ENCODE data around the gene SNAP23. TPM values are rescaled to one million over a fixed set of nuclear protein-coding genes. Genes with fewer than 3 reads are reported as not detected.

SNAP23 gene
- total RNA-seq, 4 donors from 2014 or later = 64.4 to 80.9 (median 66.8) TPM

- Histone ChIP-seq H3K27ac (no peak overlapping the region), H3K9me3 (no peaks in the 10 kb centered on the region), H3K4me3 (no peak overlapping the region), H3K36me3 (peaks cover 0 to 54% (median 0%) of the 10 kb centered on the region in 3 donors), H3K4me1 (no peaks in the 10 kb centered on the region), H3K27me3 (no peaks in the 10 kb centered on the region)
- TF ChIP-seq CTCF (IDR thresholded peaks at IDR 0.05) (no peak), POLR2A (IDR thresholded peaks at IDR 0.05) (no peak)
- DNase-seq = no peak
These were observed 37.8 kb downstream of the SNAP23 start for GRCh38 chr15:42533246-42533645.

GRCh38 chr15:42544853-42545629, 49.6 kb downstream of the SNAP23 start:
- Histone ChIP-seq H3K4me3 (no peak overlapping the region), H3K9me3 (no peaks in the 10 kb centered on the region), H3K36me3 (peaks cover 0 to 44% (median 0%) of the 10 kb centered on the region in 3 donors), H3K4me1 (peaks cover 0 to 27% (median 6%) of the 10 kb centered on the region in 4 donors), H3K27ac (no peak overlapping the region), H3K27me3 (no peaks in the 10 kb centered on the region)
- DNase-seq = no peak
- TF ChIP-seq CTCF (IDR thresholded peaks at IDR 0.05) = no peak
- TF ChIP-seq POLR2A (IDR thresholded peaks at IDR 0.05) = no peak

GRCh38 chr15:42547918-42548248, 52.4 kb downstream of the SNAP23 start:
- peaks cover 0 to 27% (median 0%) of the 10 kb centered on the region in 3 donors for H3K36me3 ChIP-seq

GRCh38 chr15:42548249-42549031, 53.0 kb downstream of the SNAP23 start, which contains the start of the genes HAUS2 and LRRC57:
Gene HAUS2, plus strand, starts transcription at chr15:42548838. Its CDS starts 35 bp downstream, at chr15:42548873.
Gene LRRC57, minus strand, starts transcription at chr15:42548793. Its CDS starts 359 bp downstream, at chr15:42548434.
- TF ChIP-seq CTCF (IDR thresholded peaks at IDR 0.05) (peak in 2 of 6 experiments; percentile 3 to 6), POLR2A (IDR thresholded peaks at IDR 0.05) (peak; percentile 92)
- no peaks in the 10 kb centered on the region for H3K9me3 ChIP-seq
- peaks cover 0 to 28% (median 6%) of the 10 kb centered on the region in 4 donors for H3K4me1 ChIP-seq
- H3K27ac ChIP-seq = peak within 1 kb of the TSS; percentile 79 to 93 (median 92)
- DNase-seq = peak; percentile 75 to 96 (median 95)
- peaks cover 0 to 22% (median 0%) of the 10 kb centered on the region in 3 donors for H3K36me3 ChIP-seq
- no peaks in the 10 kb centered on the region for H3K27me3 ChIP-seq
- peak within 1 kb of the TSS; percentile 67 to 99 (median 94) for H3K4me3 ChIP-seq

More at GRCh38 chr15:42547918-42548248, 52.4 kb downstream of the SNAP23 start:
- H3K4me1 ChIP-seq = peaks cover 0 to 28% (median 6%) of the 10 kb centered on the region in 4 donors
- TF ChIP-seq CTCF (IDR thresholded peaks at IDR 0.05) = no peak
- no peak for TF ChIP-seq POLR2A (IDR thresholded peaks at IDR 0.05)
- H3K9me3 ChIP-seq = no peaks in the 10 kb centered on the region
- H3K27me3 ChIP-seq = no peaks in the 10 kb centered on the region
- H3K27ac ChIP-seq = peak overlapping the region; percentile 79 to 93 (median 92)
- DNase-seq = no peak
- peak overlapping the region; percentile 67 to 99 (median 94) for H3K4me3 ChIP-seq

GRCh38 chr15:42549032-42549491, 53.6 kb downstream of the SNAP23 start:
- no peak for DNase-seq
- Histone ChIP-seq H3K9me3 (no peaks in the 10 kb centered on the region), H3K4me1 (peaks cover 0 to 28% (median 6%) of the 10 kb centered on the region in 4 donors), H3K27ac (peak overlapping the region; percentile 79 to 93 (median 92)), H3K27me3 (no peaks in the 10 kb centered on the region), H3K4me3 (peak overlapping the region; percentile 67 to 99 (median 94)), H3K36me3 (peaks cover 0 to 15% (median 0%) of the 10 kb centered on the region in 3 donors)
- TF ChIP-seq CTCF (IDR thresholded peaks at IDR 0.05) (no peak), POLR2A (IDR thresholded peaks at IDR 0.05) (no peak)
